GM11168 (cell line): ENCODE results near the gene ESYT2.
"Not testable (repeated sequence)": the region's sequence is repeated elsewhere in the genome, so short reads cannot be mapped to it uniquely, and the experiment has no call there.

Experiments used
- in situ Hi-C: fragments of 300-500 bp; cut with MboI; formaldehyde crosslinking; loops from one replicate; pipeline ENCODE4 v1.12.0; 2022; ENCODE audit warnings: low sequenced_read_pairs; ENCODE audit not compliant: unreplicated experiment

The ESYT2 gene

DNA sequence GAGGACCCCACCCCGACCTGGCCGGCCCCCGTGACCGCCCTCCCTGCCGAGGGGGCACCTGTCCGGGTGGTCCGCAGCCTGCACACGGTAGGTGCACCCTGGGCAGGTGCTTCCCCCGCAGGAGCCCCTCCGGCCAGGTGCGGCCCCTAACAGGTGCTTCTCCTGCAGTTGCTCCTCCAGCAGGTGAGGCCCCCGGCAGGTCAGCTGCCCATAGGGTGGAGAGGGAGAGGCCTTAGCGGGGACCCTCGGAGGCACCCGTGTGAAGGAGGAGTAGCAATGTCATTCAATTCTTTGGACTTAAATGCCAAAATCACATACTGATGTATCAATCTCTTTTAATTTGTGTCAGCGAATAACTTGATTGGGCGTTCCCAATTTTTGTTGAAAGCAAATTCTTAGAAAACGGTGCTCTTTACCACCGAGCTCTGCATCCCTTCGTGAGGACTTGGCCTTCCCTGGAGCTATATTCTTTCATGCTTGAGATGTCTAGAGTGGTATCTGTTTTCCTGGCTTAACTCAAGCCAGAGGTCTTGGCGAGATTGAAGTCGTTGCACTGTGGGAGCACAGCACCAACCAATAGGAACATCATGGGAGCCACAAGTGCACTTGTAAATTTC, 124.0 kb downstream of the ESYT2 start:
- in situ Hi-C loops, result no loop called here

DNA sequence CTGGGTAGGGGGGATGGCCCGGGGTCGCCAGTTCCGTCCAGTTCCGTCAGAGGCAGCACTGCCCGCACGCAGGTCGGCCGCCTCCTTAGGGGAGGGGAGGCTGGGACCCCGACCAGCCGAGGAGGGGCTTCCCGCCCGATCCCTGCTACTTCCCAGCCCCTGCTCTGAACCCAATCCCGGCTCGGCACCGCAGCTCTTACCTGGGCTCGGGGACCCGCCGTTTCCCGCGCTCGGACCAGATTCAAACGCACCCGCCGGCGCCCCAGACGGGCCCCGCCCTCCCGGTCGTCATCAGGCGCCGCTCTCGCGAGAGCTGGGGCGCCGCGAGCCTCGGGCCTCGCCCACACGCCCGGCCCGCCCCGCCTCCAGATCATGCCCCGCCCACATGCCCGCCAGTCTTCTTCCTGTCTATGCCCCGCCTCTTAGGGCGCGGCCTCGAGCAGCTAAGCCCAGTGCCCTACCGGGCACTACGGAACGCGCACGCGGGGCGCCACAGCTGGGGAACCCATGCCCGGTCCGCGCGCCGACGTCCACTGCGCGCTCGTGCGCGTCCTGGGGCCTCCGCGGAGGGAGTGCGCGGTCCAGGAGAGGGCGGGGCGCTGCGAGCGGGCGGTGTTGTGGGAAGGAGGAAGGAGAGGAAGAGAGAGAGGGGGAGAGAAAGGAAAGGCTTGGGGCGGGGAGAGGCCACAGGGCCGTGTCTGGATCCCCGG, 124.6 kb downstream of the ESYT2 start, which contains the start of gene NCAPG2:
Gene NCAPG2, minus strand, starts transcription at position 281 of the 710 bp plus-strand sequence. CDS start 2,905 bp downstream, outside the sequence.
- in situ Hi-C loops, result no loop called here

DNA sequence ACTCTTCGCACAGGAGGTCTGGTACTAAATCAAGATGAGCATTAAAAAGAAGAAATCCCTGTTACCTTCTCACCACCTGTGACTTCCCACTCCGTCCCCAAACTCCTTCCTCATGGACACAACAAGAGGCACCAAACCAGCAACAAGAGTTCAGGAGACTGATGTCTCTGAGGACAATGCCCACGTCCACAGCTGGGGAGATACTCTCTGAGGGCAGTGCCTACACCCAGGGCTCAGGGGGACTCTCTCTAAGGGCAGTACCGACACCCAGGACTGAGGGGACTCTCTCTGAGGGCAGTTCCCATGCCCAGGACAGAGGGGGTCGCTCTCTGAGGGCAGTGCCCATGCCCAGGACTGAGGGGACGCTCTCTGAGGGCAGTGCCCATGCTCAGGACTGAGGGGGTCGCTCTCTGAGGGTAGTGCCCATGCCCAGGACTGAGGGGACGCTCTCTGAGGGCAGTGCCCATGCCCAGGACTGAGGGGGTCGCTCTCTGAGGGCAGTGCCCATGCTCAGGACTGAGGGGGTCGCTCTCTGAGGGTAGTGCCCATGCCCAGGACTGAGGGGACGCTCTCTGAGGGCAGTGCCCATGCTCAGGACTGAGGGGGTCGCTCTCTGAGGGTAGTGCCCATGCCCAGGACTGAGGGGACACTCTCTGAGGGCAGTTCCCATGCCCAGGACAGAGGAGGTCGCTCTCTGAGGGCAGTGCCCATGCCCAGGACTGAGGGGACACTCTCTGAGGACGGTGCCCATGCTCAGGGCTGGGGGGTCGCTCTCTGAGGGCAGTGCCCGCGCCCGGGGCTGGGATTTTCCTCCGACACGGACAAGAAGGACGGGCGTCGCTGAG, 125.4 kb downstream of the ESYT2 start:
- in situ Hi-C loops, result not testable (repeated sequence)

DNA sequence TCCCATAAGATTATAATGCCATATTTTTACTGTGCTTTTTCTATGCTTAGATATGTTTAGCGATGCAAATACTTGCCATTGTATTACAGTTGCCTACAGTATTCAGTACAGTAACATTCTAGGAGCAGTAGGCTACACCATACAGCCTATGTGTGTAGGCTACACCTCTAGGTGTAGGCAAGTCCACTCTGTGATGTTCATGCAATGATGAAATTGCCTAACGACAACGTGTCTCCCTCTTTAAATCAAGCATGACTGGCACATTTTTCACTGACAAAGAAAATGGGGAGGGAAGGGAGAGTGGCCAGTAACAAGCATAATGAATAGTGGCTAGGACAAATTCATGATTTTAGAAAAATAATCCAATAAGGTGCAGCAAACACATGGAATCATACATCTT, 126.4 kb downstream of the ESYT2 start:
- in situ Hi-C loops, result no loop called here

DNA sequence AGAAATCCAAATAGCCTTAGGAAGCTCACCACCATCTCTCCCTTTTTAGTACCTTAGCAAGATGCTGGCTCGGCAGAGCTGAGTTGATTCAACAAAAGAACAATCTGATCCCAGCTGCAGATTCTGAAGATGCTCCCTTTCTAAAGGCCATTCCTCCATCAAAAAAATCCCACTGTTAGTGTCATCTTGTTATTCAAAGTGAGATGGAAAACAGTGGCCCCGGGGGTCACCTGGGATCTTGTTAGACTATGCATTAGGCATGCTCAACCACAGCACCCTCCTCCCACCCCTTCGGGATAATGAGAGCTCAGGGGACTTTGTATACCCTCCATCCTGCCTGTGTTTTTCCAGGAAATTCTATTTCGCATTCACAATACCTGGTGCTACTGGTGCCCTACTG, 127.1 kb downstream of the ESYT2 start:
- in situ Hi-C loops, result no loop called here

DNA sequence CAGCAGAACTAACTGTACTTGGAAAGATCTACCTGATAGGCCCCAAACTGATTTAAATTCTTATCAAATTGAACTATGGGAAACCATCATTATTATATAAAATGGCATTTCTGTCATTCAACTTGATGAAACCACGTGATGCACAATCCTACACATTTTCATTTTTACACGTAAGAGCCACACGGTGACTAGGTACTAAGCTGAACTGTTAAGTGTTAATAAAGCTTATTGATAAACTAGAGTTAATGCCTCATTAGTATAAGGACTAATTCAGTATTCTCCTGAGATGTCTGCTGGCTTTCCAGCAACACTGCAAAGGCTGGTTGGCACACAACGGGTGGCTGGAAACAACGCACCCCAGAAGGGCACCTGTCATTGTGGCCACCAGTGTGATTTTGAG, 129.3 kb downstream of the ESYT2 start:
- in situ Hi-C loops, result no loop called here

DNA sequence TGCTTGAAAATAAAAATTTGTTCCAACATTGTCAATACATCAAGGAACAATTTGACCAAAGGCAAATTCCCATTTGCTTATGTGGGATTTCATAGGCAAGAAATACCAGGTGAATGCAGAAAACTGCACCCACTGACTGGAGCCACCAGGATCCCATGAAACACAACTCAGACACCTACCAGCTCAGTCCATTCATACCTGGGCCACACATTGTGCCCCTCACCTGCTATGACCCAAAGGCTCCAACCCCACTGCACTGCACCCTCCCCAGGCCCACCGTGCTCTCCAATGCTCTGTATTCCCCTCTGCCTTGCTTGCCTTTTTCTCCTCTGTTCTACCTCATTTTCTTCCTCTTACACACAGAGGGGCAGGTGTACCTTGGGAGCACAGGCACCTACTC, 130.0 kb downstream of the ESYT2 start:
- in situ Hi-C loops, result loop anchor here (10.0 kb wide), 1 partner anchor 275 kb away; no protein-coding TSS in a partner anchor

DNA sequence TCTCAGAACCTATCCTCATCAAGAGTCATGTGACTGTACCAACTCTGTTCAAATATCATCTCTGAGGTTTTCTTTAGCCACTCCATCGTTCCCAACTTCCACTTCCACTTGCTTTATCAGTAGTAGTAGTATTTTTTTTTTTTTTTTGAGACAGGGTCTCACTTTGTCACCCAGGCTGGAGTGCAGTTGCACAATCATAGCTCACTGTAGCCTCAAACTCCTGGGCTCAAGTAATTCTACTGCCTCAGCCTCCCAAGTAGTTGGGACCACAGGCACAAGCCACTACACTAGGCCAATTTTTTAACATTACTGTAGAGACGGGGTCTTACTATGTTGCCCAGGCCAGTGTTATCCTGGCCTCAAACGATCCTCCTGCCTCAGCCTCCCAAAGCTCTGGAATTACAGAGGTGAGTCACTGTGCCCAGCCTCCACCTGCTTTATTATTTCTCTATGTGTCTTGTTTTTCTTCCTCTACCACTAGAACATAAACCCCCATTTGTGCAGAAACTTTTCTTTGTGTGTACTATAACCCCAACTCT, 130.6 kb downstream of the ESYT2 start:
- in situ Hi-C loops, result loop anchor here (10.0 kb wide), 1 partner anchor 276 kb away; no protein-coding TSS in a partner anchor

DNA sequence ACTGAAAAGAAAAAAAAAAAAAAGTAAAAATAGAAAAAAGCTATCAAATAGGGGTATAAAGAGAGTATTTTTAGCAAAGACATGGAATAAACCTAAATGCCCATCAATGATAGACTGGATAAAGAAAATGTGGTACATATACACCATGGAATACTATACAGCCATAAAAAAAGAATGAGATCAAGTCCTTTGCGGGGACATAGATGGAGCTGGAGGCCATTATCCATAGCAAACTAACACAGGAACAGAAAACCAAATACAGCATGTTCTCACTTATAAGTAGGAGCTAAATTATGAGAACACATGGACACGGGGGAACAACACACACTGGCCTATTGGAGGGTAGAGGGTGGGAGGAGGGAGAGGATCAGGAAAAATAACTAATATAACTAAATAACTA, 131.7 kb downstream of the ESYT2 start:
- in situ Hi-C loops, result loop anchor here (10.0 kb wide), 1 partner anchor 277 kb away; no protein-coding TSS in a partner anchor

DNA sequence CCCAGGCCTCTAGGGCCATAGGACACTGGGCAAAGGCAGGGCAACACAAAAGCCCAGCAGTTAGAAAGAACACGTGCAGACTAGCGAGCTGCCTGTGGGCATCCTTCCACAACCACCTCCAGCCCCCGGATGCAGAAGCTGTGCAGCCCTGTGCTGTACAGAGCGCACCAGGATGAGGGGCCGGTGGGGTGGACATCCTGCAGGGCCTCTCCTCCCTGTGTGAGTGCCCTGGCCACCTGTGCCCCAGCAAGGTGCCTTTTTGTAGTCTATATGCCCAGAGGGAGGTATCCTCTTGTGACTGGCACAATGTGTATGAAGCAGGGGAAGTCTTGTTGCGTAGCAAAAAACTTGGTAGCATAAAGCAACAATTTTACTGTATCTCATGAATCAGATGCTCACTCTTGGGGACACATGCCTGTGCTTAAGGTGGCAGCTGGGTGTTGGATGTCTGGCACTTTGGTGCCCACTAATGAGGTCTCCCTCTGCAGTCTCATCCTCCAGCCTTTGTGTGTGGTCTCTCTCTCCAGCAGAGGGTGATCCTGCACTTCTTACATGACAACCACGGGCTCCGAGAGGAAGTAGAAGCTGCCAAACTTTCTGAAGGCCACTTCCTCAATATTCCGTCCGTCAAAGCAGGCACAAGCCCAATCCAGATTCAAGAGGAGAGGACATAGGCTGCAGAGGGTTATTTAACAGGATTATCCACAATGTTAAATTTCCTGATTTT, 133.4 kb downstream of the ESYT2 start:
- in situ Hi-C loops, result loop anchor here (10.0 kb wide), 1 partner anchor 279 kb away; no protein-coding TSS in a partner anchor

DNA sequence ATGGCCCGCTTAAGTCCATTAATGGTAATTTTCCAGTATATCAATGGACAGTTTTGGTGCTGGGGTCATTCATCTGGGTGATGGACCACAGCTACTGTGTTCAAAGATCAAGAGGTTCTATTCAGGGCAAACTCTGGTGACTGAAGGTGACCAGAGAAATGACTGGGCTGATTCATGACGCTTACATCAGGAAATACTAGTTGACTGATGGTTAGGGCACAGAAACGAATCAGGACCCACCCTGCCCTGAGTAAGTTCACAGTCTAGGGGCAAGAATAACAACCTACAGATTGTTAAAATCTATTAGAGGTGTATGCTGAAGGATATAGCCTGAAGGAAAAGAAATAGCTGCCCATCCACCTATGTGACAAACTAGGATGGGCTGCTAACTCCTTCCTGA, 134.3 kb downstream of the ESYT2 start:
- in situ Hi-C loops, result loop anchor here (10.0 kb wide), 1 partner anchor 280 kb away; no protein-coding TSS in a partner anchor

DNA sequence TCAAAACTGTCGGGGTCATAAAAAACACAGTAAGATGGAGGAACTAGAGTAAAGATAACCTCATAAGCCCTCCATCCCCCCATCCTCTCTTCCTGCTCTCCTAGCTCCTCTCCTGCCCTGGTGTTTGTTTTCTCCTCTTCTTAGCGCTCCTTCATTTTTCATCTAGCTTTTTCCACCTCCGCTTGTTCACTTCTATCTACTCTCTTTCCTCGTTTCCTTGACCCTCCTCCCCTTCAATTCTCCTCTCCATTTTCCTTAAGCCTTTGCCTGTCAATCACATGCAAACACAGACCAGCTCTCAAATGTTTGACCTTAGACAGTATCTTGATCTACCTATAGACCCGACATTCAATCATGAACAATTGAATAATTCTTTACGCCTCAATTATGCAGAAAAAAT, 134.7 kb downstream of the ESYT2 start:
- in situ Hi-C loops, result loop anchor here (10.0 kb wide), 1 partner anchor 280 kb away; no protein-coding TSS in a partner anchor

DNA sequence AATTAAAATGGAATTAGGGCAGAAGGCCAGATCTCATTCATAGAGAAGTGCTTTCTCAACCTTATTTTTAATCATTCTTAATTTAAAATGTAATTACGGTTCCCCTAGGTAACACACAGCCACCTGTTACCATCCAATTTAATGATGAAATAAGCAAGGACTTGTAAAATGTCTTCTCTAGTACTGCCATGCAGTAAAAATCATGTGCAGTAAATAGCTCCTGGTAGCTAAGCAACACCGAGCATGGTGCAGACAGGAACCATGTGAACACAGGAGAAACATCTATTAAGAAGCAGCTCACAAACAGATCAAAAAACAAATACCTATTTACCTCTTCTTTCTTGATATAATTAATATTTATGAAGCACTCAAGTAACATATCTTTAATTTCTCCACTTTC, 139.8 kb downstream of the ESYT2 start:
- in situ Hi-C loops, result no loop called here

DNA sequence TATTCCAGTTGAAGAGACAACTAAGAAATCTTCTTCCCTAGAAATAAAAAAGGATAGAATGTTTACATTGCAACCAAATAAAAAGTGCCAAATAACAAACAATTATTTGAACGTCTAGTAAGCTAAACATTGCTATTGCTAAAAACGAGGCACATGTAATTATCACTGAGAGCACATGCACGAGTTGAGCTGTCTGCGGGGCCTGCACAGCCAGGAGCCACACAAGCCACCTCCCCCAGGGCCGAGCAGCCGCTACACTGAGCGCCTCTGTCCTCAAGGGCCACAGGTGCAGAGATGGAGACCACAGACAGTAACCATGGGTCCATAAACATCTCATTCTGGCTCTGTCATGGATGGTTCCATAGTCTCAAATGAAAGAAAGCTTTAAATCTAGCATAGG, 141.9 kb downstream of the ESYT2 start:
- in situ Hi-C loops, result no loop called here

DNA sequence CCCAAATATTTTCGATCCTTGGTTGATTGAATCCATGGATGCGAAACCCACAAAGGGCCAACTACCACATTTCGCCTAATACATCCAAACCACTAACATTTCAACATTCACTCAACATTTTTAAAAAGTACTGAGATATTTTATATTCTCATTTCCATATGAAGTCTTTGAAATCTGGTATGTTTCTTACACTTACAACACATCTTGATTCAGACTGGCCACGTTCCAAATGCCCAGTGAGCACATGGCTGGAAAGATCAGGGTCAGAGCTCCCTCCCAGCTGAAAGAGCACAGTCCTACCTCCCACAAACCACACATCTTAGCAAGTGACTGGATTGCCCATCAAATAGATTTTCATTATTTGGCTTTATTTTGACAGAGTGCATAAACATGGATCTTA, 143.6 kb downstream of the ESYT2 start:
- in situ Hi-C loops, result no loop called here

DNA sequence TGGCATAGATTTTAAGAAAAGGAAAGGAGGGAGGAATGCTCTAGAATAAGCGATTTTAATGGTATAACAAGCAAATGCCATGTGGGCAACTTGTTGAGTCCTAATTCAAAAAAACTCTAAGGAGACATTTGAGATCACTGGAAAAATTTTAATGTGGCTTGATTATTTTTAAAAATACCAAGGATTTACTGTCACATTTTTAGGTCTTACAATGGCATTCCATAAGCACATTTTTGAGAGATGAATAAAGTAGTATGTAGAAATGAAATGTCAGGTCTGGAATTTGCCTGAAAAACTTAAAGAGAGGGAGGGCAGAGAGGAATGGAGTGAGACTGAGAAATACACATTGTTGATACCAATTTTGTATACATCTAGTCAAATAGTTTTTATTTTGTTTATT, 145.0 kb downstream of the ESYT2 start:
- in situ Hi-C loops, result no loop called here

DNA sequence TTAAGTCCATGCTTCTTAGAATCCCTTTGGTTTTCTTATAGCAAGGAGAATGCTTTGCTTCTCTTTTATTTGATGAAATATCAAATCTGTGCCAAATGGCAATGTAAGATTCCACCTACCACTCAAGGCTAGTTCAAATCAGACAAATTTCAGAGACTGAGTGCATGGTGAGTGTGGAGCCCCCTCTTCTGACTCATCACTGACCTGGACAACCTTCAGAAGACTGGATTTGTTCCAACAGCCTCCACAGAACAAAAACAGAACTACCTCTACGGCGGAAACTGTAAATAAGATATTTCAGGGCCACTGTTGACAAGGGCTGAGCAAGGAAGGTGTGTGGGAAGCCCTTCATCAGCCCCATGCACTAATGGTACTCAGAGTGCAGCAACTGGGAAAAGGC, 145.8 kb downstream of the ESYT2 start:
- in situ Hi-C loops, result no loop called here

DNA sequence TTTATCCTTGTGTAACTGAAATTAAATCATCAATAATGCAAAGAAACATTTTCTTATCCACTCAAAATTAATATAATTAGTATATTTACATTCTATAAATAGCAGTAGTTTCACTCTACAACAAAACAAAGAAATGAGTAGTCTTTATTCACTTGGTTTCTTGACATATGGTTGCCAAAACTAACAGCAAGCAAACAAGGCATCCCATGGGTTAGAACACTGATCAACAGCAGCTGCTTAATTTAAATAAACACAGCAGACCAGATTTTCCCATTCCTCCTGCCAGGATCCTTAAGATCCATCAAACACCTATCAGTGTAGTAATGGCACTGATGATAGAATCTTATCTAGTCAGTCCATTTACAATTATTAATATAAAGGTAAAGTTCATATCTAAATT, 146.9 kb downstream of the ESYT2 start:
- in situ Hi-C loops, result no loop called here
